Smooth muscle cell (in vitro differentiated cells): ENCODE data around the gene CKS2. TPM values are rescaled to one million over a fixed set of nuclear protein-coding genes. Genes with fewer than 3 reads are reported as not detected.

Source experiments
- DNase-seq: peaks from one replicate; lab custom pipeline; 2025; ENCODE audit not compliant: unreplicated experiment; lab: John Stamatoyannopoulos, UW
- H2AFZ ChIP-seq: fragments of 200-600 bp; sonication (generic); 2 replicates; pipeline ENCODE4 v1.6.0; 2016; ENCODE audit warnings: antibody characterized with exemption, low read depth, mild to moderate bottlenecking
- H3F3A ChIP-seq: fragments of 200-600 bp; sonication (generic); 2 replicates; pipeline ENCODE4 v1.6.0; 2017; ENCODE audit warnings: antibody characterized with exemption, low read depth
- H3K27ac ChIP-seq: fragments of 200-600 bp; sonication (generic); 2 replicates; pipeline ENCODE4 v1.5.1; 2016; ENCODE audit warnings: low read depth, mild to moderate bottlenecking
- H3K27me3 ChIP-seq: fragments of 200-600 bp; sonication (generic); 2 replicates; pipeline ENCODE4 v1.6.1; 2016; ENCODE audit warnings: low read depth, mild to moderate bottlenecking
- H3K36me3 ChIP-seq: fragments of 200-600 bp; sonication (generic); 2 replicates; pipeline ENCODE4 v1.5.1; 2016; ENCODE audit warnings: low read depth
- H3K4me1 ChIP-seq: fragments of 200-600 bp; sonication (generic); 2 replicates; pipeline ENCODE4 v1.5.1; 2016; ENCODE audit warnings: low read depth
- H3K4me2 ChIP-seq: fragments of 200-600 bp; sonication (generic); 2 replicates; pipeline ENCODE4 v1.6.0; 2016; ENCODE audit warnings: mild to moderate bottlenecking
- H3K4me3 ChIP-seq: fragments of 200-600 bp; sonication (generic); 2 replicates; pipeline ENCODE4 v1.5.1; 2016; ENCODE audit warnings: mild to moderate bottlenecking
- H3K79me2 ChIP-seq: fragments of 200-600 bp; sonication (generic); 2 replicates; pipeline ENCODE4 v1.6.0; 2016; ENCODE audit warnings: low read depth, mild to moderate bottlenecking
- H3K9ac ChIP-seq: fragments of 200-600 bp; sonication (generic); 2 replicates; pipeline ENCODE4 v1.6.0; 2016; ENCODE audit warnings: low read depth
- H3K9me3 ChIP-seq: fragments of 200-600 bp; sonication (generic); replicated peaks from 2 replicates; pipeline ENCODE4 v1.5.1; 2016; ENCODE audit warnings: low read depth
- H4K20me1 ChIP-seq: fragments of 200-600 bp; sonication (generic); 2 replicates; pipeline ENCODE4 v1.6.0; 2016; ENCODE audit warnings: low read depth
- CTCF ChIP-seq: fragments of 200-600 bp; sonication (generic); IDR thresholded peaks from 2 replicates; pipeline ENCODE4 v1.5.1; 2017; ENCODE audit warnings: borderline replicate concordance, mild to moderate bottlenecking, antibody characterized with exemption; ENCODE audit not compliant: insufficient read depth, poor library complexity, severe bottlenecking
- WGBS: methylation state at CpG from one replicate; pipeline ENCODE4 v1.1.7; 2016; ENCODE audit warnings: low lambda C conversion rate; 5-methylcytosine and 5-hydroxymethylcytosine counted together
- polyA plus RNA-seq: library from polyadenylated mRNA; unstranded; fragments of >200 nt; fragmentation: Nextera tagmentation; extraction: Ambion mirVana; gene quantifications from 2 replicates; pipeline ENCODE4 v1.2.1, GENCODE V29; 2016
- total RNA-seq: library from RNA; depleted of rRNA; stranded (reverse); fragments of >200 nt; gene quantifications from 2 replicates; pipeline ENCODE4 v1.2.3, GENCODE V29; 2014

Gene CKS2
- total and polyA plus RNA-seq, 2 experiments from 2014 or later, result 77.6 to 148 TPM

GRCh38 chr9:89319015-89319905 lies 8.3 kb downstream of the CKS2 start:
- peak overlapping the region; percentile 100 for H3K9ac ChIP-seq
- H3K4me1 ChIP-seq, result peaks cover 25% of the 10 kb centered on the region
- no peak for TF ChIP-seq CTCF
- DNase-seq, result no peak
- peak overlapping the region; percentile 80 for H3K4me3 ChIP-seq
- 7% methylated on average over 13 of the region's 13 CpGs for WGBS
- peaks cover 73% of the 10 kb centered on the region for H3K79me2 ChIP-seq
- H4K20me1 ChIP-seq, result peaks cover 34% of the 10 kb centered on the region
- no peak overlapping the region for H2AFZ ChIP-seq
- H3K9me3 ChIP-seq, result no peaks in the 10 kb centered on the region
- no peaks in the 10 kb centered on the region for H3K36me3 ChIP-seq
- H3K27ac ChIP-seq, result peak overlapping the region; percentile 100
- peaks cover 23% of the 10 kb centered on the region for H3F3A ChIP-seq
- peak overlapping the region; percentile 96 for H3K4me2 ChIP-seq
- H3K27me3 ChIP-seq, result no peaks in the 10 kb centered on the region

- Histone ChIP-seq H4K20me1 (peaks cover 54% of the 10 kb centered on the region), H3K79me2 (peaks cover 54% of the 10 kb centered on the region), H3K9me3 (no peaks in the 10 kb centered on the region), H3F3A (peaks cover 5% of the 10 kb centered on the region), H3K27me3 (no peaks in the 10 kb centered on the region), H3K27ac (no peak overlapping the region), H3K4me3 (no peak overlapping the region), H3K4me2 (no peak overlapping the region), H3K4me1 (peaks cover 11% of the 10 kb centered on the region), H2AFZ (no peak overlapping the region), H3K9ac (no peak overlapping the region), H3K36me3 (peaks cover 8% of the 10 kb centered on the region)
- TF ChIP-seq CTCF, result no peak
- DNase-seq, result no peak
- 95% methylated on average over 4 of the region's 4 CpGs for WGBS
Observed at GRCh38 chr9:89323390-89323789, 12.4 kb downstream of the CKS2 start.

- Histone ChIP-seq H3K4me1 (no peaks in the 10 kb centered on the region), H3K9ac (no peak overlapping the region), H3F3A (no peaks in the 10 kb centered on the region), H2AFZ (no peak overlapping the region), H3K4me3 (no peak overlapping the region), H3K36me3 (peaks cover 17% of the 10 kb centered on the region), H3K79me2 (peaks cover 43% of the 10 kb centered on the region), H3K9me3 (no peaks in the 10 kb centered on the region), H3K27ac (no peak overlapping the region), H3K4me2 (no peak overlapping the region), H4K20me1 (peaks cover 56% of the 10 kb centered on the region), H3K27me3 (no peaks in the 10 kb centered on the region)
- no peak for TF ChIP-seq CTCF
- DNase-seq, result no peak
- WGBS, result 98% methylated on average over 3 of the region's 3 CpGs
Observed at GRCh38 chr9:89325733-89326132, 14.7 kb downstream of the CKS2 start.
